ENCODE results near the gene SHC4.

DNA sequence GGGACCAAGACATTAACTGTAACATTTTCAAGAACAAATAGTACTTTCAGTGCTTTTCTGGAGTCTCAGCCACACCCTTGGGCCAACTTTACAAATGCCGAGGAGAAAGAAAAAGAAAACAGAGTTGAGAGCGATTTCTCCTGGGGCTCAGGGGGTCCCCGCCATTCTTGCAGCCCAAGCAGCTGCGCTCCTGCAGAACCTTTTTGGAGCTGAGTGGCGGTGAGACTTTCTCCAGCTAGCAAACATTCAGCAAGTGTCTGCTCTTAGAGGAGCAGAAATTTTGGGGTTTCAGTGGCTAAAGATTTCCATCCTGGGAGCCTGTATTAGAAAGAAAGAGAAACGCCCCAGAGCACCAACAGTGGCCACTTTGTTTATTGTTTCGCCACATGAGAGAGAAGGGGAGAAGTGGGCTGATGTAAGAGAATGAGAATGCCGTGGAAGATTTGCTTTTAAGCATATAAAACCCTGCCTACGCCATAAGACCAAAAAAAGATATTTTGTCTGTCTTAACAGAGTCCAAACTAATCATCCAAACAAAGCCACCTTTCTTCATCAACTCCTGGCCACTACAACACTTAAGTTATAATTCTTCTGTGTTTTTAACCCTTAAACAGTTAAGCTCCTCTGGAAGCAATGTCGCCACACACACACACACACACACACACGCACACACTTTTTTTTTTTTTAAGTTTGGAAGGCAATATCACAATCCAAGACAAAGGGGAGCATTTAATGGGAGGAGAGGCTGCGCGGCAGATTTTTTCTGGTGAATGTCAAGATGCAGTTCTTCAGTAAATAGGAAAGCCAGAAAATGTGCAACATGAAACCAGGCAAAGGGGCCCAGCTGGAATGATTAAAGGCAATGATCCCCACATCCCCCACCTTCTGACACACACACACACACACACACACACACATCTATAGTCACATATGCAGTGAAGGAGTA is 66.6 kb downstream of the SHC4 start:
- TF ChIP-seq, protein P1, sequence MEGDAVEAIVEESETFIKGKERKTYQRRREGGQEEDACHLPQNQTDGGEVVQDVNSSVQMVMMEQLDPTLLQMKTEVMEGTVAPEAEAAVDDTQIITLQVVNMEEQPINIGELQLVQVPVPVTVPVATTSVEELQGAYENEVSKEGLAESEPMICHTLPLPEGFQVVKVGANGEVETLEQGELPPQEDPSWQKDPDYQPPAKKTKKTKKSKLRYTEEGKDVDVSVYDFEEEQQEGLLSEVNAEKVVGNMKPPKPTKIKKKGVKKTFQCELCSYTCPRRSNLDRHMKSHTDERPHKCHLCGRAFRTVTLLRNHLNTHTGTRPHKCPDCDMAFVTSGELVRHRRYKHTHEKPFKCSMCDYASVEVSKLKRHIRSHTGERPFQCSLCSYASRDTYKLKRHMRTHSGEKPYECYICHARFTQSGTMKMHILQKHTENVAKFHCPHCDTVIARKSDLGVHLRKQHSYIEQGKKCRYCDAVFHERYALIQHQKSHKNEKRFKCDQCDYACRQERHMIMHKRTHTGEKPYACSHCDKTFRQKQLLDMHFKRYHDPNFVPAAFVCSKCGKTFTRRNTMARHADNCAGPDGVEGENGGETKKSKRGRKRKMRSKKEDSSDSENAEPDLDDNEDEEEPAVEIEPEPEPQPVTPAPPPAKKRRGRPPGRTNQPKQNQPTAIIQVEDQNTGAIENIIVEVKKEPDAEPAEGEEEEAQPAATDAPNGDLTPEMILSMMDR (optimal IDR thresholded peaks at IDR 0.05 in 1 of 3, IDR thresholded peaks at IDR 0.05 in 1 of 3, conservative IDR thresholded peaks at IDR 0.05 in 1 of 3; ENCODE audit: extremely low read depth in 1 of 3, insufficient read depth in 2 of 3, low read length in 3 of 3) = no peak
- TF ChIP-seq EZH2 (IDR thresholded peaks at IDR 0.05; ENCODE audit: low read length) = no peak
